Measurements from ENCODE around the gene PRKN. TPM values are rescaled to one million over a fixed set of nuclear protein-coding genes. Genes with fewer than 3 reads are reported as not detected.

Gene PRKN
- total RNA-seq, 1 experiment from 2014 or later, result 2.0 TPM

DNA sequence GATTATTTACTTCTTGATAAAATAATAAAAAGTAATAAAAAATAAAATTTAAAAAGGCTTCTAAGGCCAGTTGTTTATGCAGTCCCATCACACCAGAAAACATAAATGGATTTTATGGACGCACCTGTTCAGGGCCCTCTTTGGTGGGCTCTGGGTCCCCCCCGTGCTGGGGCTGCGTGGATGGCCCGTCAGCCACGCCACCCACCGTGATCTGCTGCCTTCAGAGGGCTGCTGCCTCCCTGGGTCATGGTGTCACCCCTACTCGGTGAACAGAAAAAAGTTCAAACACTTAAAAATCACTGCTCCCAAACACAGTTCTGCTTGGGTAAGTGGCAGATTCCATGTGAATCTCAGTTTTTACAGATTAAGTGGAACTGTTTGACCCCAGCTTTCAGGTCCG lies 1006.1 kb downstream of the PRKN start:
- Histone ChIP-seq H3T11ph (ENCODE audit: low read length) (no peak overlapping the region), H3K27me3 (ENCODE audit: insufficient read depth, low read length) (no peaks in the 10 kb centered on the region), H3K4ac (ENCODE audit: low read depth, low read length) (no peak overlapping the region), H3K4me1 (ENCODE audit: insufficient read depth, low read length) (no peaks in the 10 kb centered on the region), H3K23ac (ENCODE audit: insufficient read length, low read depth, low read length) (no peak overlapping the region), H3K79me1 (ENCODE audit: insufficient read depth, low read depth, low read length, poor library complexity, severe bottlenecking) (no peaks in the 10 kb centered on the region), H2AFZ (ENCODE audit: low read length) (no peak overlapping the region), H2BK15ac (ENCODE audit: low read depth, low read length) (no peak overlapping the region), H2BK20ac (ENCODE audit: low read depth, low read length, poor library complexity, severe bottlenecking) (no peak overlapping the region), H3K56ac (ENCODE audit: insufficient read length, low read depth, low read length) (no peak overlapping the region), H3K27ac (ENCODE audit: insufficient read length, low read depth, low read length) (no peak overlapping the region), H3K14ac (ENCODE audit: insufficient read depth, low read length) (no peak overlapping the region), H3K4me2 (ENCODE audit: insufficient read depth, insufficient read length, low read length) (no peak overlapping the region), H2BK120ac (ENCODE audit: low read depth, low read length, poor library complexity, severe bottlenecking) (no peak overlapping the region), H4K91ac (ENCODE audit: insufficient read length, low read depth, low read length) (no peak overlapping the region), H4K5ac (ENCODE audit: insufficient read length, low read depth, low read length) (no peak overlapping the region), H2AK5ac (ENCODE audit: insufficient read length, low read length) (no peak overlapping the region), H4K20me1 (ENCODE audit: control insufficient read depth, insufficient read depth, insufficient read length) (no peaks in the 10 kb centered on the region), H3K18ac (ENCODE audit: insufficient read length, low read depth, low read length) (no peak overlapping the region), H3K9me3 (ENCODE audit: control insufficient read depth, low read depth, low read length) (no peaks in the 10 kb centered on the region), H2BK5ac (ENCODE audit: insufficient read length, low read length) (no peak overlapping the region), H3K9ac (ENCODE audit: extremely low read depth, insufficient read length, low read length) (no peak overlapping the region), H3K23me2 (ENCODE audit: insufficient read length, low read depth, low read length, poor library complexity, severe bottlenecking) (no peaks in the 10 kb centered on the region), H4K8ac (replicated peaks; ENCODE audit: insufficient read length, low read depth, low read length) (no peak overlapping the region), H3K79me2 (ENCODE audit: insufficient read depth, low read length) (no peaks in the 10 kb centered on the region), H2BK12ac (ENCODE audit: insufficient read length, low read depth, low read length) (no peak overlapping the region)
- DNase-seq, result no peak
- H3K27me3 Mint-ChIP-seq (ENCODE audit: low read depth), result no peaks in the 10 kb centered on the region
- no CpG with 5 or more reads among the region's 8 CpGs for WGBS (ENCODE audit: extremely low coverage, insufficient read length, low lambda C conversion rate)
- H3K9me3 Mint-ChIP-seq, result no peaks in the 10 kb centered on the region
- H3K4me3 Mint-ChIP-seq, result no peak overlapping the region
- no peaks in the 10 kb centered on the region for H3K36me3 Mint-ChIP-seq (ENCODE audit: insufficient read depth in 1 of 3, low read depth in 3 of 3)
- no peaks in the 10 kb centered on the region for H3K4me1 Mint-ChIP-seq
- no peak overlapping the region for H3K27ac Mint-ChIP-seq
- TF ChIP-seq, protein P1, sequence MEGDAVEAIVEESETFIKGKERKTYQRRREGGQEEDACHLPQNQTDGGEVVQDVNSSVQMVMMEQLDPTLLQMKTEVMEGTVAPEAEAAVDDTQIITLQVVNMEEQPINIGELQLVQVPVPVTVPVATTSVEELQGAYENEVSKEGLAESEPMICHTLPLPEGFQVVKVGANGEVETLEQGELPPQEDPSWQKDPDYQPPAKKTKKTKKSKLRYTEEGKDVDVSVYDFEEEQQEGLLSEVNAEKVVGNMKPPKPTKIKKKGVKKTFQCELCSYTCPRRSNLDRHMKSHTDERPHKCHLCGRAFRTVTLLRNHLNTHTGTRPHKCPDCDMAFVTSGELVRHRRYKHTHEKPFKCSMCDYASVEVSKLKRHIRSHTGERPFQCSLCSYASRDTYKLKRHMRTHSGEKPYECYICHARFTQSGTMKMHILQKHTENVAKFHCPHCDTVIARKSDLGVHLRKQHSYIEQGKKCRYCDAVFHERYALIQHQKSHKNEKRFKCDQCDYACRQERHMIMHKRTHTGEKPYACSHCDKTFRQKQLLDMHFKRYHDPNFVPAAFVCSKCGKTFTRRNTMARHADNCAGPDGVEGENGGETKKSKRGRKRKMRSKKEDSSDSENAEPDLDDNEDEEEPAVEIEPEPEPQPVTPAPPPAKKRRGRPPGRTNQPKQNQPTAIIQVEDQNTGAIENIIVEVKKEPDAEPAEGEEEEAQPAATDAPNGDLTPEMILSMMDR (conservative IDR thresholded peaks at IDR 0.05), result no peak
